Aorta (tissue), 5 donors: Measurements from ENCODE around the gene SLC2A14. TPM values are rescaled to one million over a fixed set of nuclear protein-coding genes. Genes with fewer than 3 reads are reported as not detected.
"Not testable (repeated sequence)": the region's sequence is repeated elsewhere in the genome, so short reads cannot be mapped to it uniquely, and the experiment has no call there.

Source experiments
- ATAC-seq: fragments of 200-7000 bp; cut with Tn5 transposase; one replicate; pipeline ENCODE4 v1.9.1; 2022; ENCODE audit warnings: moderate library complexity; ENCODE audit not compliant: low FRiP score
- DNase-seq, 2 donors: peaks; one replicate each; pipeline ENCODE4 v3.0.0-alpha.2; 2020
- H3K27ac ChIP-seq, 2 donors: one replicate each; pipeline ENCODE4 v1.5.1; 2013; ENCODE audit warnings: low read length in 2 of 2, mild to moderate bottlenecking in 2 of 2, moderate library complexity in 2 of 2, control low read depth in 1 of 2, inconsistent platforms in 1 of 2, low read depth in 1 of 2
- H3K27me3 ChIP-seq, 2 donors: one replicate each; pipeline ENCODE4 v1.6.1; 2013; ENCODE audit warnings: control low read depth in 1 of 2, low read length in 1 of 2, mild to moderate bottlenecking in 1 of 2, moderate library complexity in 1 of 2; ENCODE audit not compliant: insufficient read depth in 2 of 2, control insufficient read depth in 1 of 2
- H3K36me3 ChIP-seq, 2 donors: one replicate each; pipeline ENCODE4 v1.6.1; 2013; ENCODE audit warnings: control low read depth in 1 of 2, low read length in 1 of 2, mild to moderate bottlenecking in 1 of 2; ENCODE audit not compliant: insufficient read depth in 2 of 2, control insufficient read depth in 1 of 2
- H3K4me1 ChIP-seq, 2 donors: one replicate each; pipeline ENCODE4 v1.6.1; 2013; ENCODE audit warnings: low read length in 2 of 2, control low read depth in 1 of 2, mild to moderate bottlenecking in 1 of 2, moderate library complexity in 1 of 2; ENCODE audit not compliant: insufficient read depth in 2 of 2, control insufficient read depth in 1 of 2
- H3K4me3 ChIP-seq, 2 donors: one replicate each; pipeline ENCODE4 v1.5.1; 2013; ENCODE audit warnings: low read length in 2 of 2, control low read depth in 1 of 2, mild to moderate bottlenecking in 1 of 2
- H3K9me3 ChIP-seq: one replicate; pipeline ENCODE4 v1.6.1; 2013; ENCODE audit warnings: mild to moderate bottlenecking, low read length; ENCODE audit not compliant: control insufficient read depth
- WGBS, 2 donors: extraction: QIAGEN DNeasy Blood & Tissue Kit; methylation state at CpG; one replicate each; pipeline ENCODE4 v1.1.7; 2013; 5-methylcytosine and 5-hydroxymethylcytosine counted together
- intact Hi-C, 2 donors: fragments of 100-400 bp; cut with DNase I; formaldehyde crosslinking; loops; one replicate each; pipeline versions ENCODE4 v1.14.2 to v1.15.0; 2022
- polyA plus RNA-seq, 2 donors: library from polyadenylated mRNA; stranded (reverse); fragments of 200-250 nt; gene quantifications; one replicate each; pipeline ENCODE4 v1.2.3, GENCODE V29; 2013
- total RNA-seq, 2 donors: library from RNA; stranded (reverse); fragmentation: NEBNext Ultra II Directional; extraction: Animal tissue kit (Norgen Biotek cat#: 25700); gene quantifications; one replicate each; pipeline ENCODE4 v1.2.1, GENCODE V29; 2021
- donor health status: healthy with polysubstance abuse.
- donor health status: Bipolar disorder and iron deficiency.
- donor health status: DM: no; HTN: no; CAD: no.
- donor health status: DM: no; HTN: no; CAD: no.
- donor health status: DM: yes; HTN: yes; CAD: no.

Gene SLC2A14
- total and polyA plus RNA-seq, 4 donors = 3.1 to 3.6 TPM; not detected in 2

DNA sequence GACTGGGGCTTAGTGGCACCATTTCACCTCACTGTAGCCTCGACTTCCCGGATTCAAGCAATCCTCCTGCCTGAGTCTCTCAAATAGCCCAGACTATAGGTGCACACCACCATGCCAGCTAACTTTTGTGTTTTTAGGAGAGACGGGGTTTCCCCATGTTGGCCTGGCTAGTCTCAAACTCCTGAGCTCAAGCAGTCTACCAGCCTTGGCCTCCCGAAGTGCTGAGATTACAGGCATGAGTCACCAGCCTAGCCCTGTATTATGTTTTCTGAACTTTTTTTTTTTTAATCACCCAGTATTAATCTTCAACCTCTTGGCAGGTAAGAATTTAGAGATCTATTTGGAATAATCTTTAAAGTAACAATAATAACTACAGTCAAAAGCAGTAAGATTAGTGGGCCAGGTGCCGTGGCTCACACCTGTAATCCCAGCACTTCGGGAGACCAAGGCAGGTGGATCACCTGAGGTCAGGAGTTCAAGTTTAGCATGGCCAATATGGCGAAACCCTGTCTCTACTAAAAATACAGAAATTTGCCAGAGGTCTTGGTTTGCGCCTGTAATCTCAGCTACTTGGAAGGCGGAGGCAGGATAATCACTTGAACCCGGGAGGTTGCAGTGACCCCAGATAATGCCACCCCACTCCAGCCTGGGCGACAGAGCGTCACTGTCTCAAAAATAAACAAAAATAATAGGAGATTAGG is 74.9 kb downstream of the SLC2A14 start:
- Histone ChIP-seq H3K4me3 (no peak overlapping the region), H3K4me1 (no peaks in the 10 kb centered on the region), H3K27ac (no peak overlapping the region), H3K27me3 (no peaks in the 10 kb centered on the region), H3K36me3 (no peaks in the 10 kb centered on the region), H3K9me3 (no peaks in the 10 kb centered on the region)
- ATAC-seq (no peak), DNase-seq (no peak)
- WGBS, 2 donors = 48 to 52% methylated on average over 12 of the region's 12 CpGs
- intact Hi-C loops = no loop called here

DNA sequence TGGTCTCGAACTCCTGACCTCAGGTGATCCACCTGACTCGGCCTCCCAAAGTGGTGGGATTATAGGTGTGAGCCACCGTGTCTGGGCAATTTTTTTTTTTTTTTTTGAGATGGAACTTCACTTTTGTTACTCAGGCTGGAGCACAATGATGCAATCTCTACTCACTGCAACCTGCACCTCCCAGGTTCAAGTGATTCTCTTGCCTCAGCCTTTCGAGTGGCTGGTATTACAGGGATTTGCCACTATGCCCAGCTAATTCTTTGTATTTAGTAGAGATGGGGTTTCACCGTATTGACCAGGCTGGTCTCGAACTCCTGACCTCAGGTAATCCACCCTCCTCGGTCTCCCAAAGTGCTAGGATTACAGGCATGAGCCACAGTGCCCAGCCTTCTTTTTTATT is 75.4 kb downstream of the SLC2A14 start:
- 91 to 94% methylated on average over 6 to 7 of the region's 7 CpGs for WGBS, 2 donors
- H3K27me3 ChIP-seq, H3K9me3 ChIP-seq, DNase-seq, ATAC-seq, H3K36me3 ChIP-seq, H3K4me1 ChIP-seq, H3K27ac ChIP-seq, H3K4me3 ChIP-seq, intact Hi-C loops: not testable (repeated sequence)

DNA sequence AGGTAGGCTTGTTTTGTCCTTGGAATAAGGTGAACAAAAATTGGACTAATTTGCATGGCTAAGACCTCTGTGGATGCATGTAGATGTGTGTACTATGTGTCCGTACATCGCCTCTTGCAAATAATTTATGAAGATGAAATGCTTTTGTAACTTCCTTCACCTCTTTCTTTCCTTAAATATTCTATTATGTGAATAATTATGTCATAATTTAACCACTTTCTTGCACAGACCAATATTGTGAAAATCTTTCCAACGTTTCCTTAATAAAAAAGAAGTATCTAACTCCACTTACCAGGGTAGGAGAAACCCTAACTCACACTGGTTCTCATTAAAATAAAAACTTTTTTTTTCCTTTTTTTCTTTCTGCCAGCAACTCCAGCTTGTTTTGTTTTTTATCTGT is 79.5 kb downstream of the SLC2A14 start:
- 47 to 77% methylated on average over 3 of the region's 3 CpGs for WGBS, 2 donors
- H3K9me3 ChIP-seq = no peaks in the 10 kb centered on the region
- H3K27me3 ChIP-seq = no peaks in the 10 kb centered on the region
- no peaks in the 10 kb centered on the region for H3K36me3 ChIP-seq
- H3K27ac ChIP-seq = no peak overlapping the region
- intact Hi-C loops = no loop called here
- DNase-seq = no peak
- no peak overlapping the region for H3K4me3 ChIP-seq
- no peaks in the 10 kb centered on the region for H3K4me1 ChIP-seq
- no peak for ATAC-seq

DNA sequence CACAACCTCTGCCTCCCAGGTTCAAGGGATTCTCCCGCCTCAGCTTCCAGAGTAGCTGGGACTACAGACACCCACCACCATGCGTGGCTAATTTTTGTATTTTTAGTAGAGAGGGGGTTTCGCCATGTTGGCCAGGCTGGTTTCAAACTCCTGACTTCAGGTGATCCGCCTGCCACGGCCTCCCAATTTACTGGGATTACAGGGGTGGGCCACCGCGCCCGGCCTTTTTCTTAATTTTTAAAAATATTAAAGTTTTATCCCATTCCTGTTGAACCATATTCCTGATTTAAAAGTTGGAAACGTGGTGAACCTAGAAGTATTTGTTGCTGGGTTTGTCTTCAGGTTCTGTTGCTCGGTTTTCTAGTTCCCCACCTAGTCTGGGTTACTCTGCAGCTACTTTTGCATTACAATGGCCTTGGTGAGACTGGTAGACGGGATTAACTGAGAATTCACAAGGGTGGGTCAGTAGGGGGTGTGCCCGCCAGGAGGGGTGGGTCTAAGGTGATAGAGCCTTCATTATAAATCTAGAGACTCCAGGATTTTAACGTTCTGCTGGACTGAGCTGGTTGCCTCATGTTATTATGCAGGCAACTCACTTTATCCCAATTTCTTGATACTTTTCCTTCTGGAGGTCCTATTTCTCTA is 83.7 kb downstream of the SLC2A14 start, which contains the start of gene NANOG:
Gene NANOG, plus strand, starts transcription at position 519 of the 645 bp plus-strand sequence. CDS start 213 bp downstream, outside the sequence.
- H3K36me3 ChIP-seq, H3K4me3 ChIP-seq, H3K4me1 ChIP-seq, DNase-seq, intact Hi-C loops, H3K9me3 ChIP-seq, H3K27ac ChIP-seq, ATAC-seq, H3K27me3 ChIP-seq: not testable (repeated sequence)
- WGBS, 2 donors = 48 to 49% methylated on average over 12 to 13 of the region's 13 CpGs

DNA sequence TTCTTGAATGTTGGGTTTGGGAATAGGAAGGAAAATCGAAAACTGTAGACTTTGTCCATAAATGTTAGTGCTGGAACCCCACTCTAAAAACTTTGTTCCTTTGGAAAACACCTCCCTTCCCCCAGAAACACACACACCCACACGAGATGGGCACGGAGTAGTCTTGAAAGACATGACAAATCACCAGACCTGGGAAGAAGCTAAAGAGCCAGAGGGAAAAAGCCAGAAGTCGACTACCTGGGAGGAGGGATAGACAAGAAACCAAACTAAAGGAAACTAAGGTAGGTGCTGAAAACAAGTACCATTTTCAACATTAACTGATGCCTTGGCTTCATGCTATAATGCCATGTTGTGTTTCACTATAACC is 84.4 kb downstream of the SLC2A14 start:
- DNase-seq (no peak), ATAC-seq (no peak)
- intact Hi-C loops = no loop called here
- Histone ChIP-seq H3K4me3 (no peak overlapping the region), H3K4me1 (peaks cover 0 to 2% of the 10 kb centered on the region in 2 donors), H3K27ac (no peak overlapping the region), H3K9me3 (no peaks in the 10 kb centered on the region), H3K27me3 (no peaks in the 10 kb centered on the region), H3K36me3 (no peaks in the 10 kb centered on the region)
- 14 to 19% methylated on average over 4 of the region's 4 CpGs for WGBS, 2 donors

- H3K9me3 ChIP-seq = no peaks in the 10 kb centered on the region
- no peak overlapping the region for H3K4me3 ChIP-seq
- no peaks in the 10 kb centered on the region for H3K27me3 ChIP-seq
- ATAC-seq (no peak), DNase-seq (no peak)
- WGBS, 2 donors = 19 to 20% methylated on average over 13 of the region's 13 CpGs
- intact Hi-C loops = no loop called here
- no peak overlapping the region for H3K27ac ChIP-seq
- H3K4me1 ChIP-seq = peaks cover 0 to 2% of the 10 kb centered on the region in 2 donors
- H3K36me3 ChIP-seq = no peaks in the 10 kb centered on the region
Measured at GRCh38 chr12:7787574-7788293, 85.0 kb downstream of the SLC2A14 start.

- Histone ChIP-seq H3K4me1 (peaks cover 0 to 2% of the 10 kb centered on the region in 2 donors), H3K36me3 (no peaks in the 10 kb centered on the region), H3K9me3 (no peaks in the 10 kb centered on the region), H3K27me3 (no peaks in the 10 kb centered on the region), H3K4me3 (no peak overlapping the region), H3K27ac (no peak overlapping the region)
- 49 to 50% methylated on average over 2 of the region's 2 CpGs for WGBS, 2 donors
- DNase-seq (no peak), ATAC-seq (no peak)
- intact Hi-C loops = no loop called here
Measured at GRCh38 chr12:7784701-7785100, 88.0 kb downstream of the SLC2A14 start.

DNA sequence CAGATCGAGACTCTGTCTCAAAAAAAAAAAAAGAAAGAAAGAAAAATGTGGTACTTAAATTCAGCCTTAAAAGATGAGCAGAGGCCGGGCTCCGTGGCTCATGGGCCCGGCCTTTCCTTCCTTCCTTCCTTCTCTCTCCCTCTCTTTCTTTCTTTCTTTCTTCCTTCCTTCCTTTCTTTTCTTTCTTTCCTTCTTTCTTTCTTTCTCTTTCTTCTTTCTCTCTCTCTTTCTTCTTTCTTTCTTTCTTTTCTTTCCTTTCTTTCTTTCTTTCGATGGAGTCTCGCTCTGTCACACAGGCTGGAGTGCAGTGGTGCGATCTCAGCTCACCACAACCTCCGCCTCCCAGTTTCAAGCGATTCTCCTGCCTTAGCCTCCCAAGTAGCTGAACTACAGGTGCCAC is 89.3 kb downstream of the SLC2A14 start:
- H3K27me3 ChIP-seq, H3K27ac ChIP-seq, intact Hi-C loops, H3K36me3 ChIP-seq, H3K4me3 ChIP-seq, ATAC-seq, DNase-seq, H3K9me3 ChIP-seq, H3K4me1 ChIP-seq: not testable (repeated sequence)
- WGBS, 2 donors = 82 to 93% methylated on average over 9 of the region's 9 CpGs
